ENCODE results near the gene CIZ1. TPM values are rescaled to one million over a fixed set of nuclear protein-coding genes. Genes with fewer than 3 reads are reported as not detected.
A peak's percentile ranks its signal among the peaks of the same experiment; 100 is the strongest.
"Not testable (repeated sequence)": the region's sequence is repeated elsewhere in the genome, so short reads cannot be mapped to it uniquely, and the experiment has no call there.

The CIZ1 gene
- polyA plus RNA-seq, 1 of the 3 experiments (the other 2 are of a cell fraction) = 37.0 TPM

- Histone ChIP-seq H4K20me1 (ENCODE audit: insufficient read depth) (no peaks in the 10 kb centered on the region), H3K36me3 (replicated peaks in 1 of 2; ENCODE audit: control insufficient read depth in 1 of 2, insufficient read depth in 2 of 2, low read length in 1 of 2) (no peaks in the 10 kb centered on the region), H3K4me3 (ENCODE audit: low read depth in 2 of 2, low read length in 1 of 2) (no peak overlapping the region), H3K79me2 (ENCODE audit: insufficient read depth) (no peaks in the 10 kb centered on the region), H3K4me1 (ENCODE audit: control insufficient read depth in 1 of 2, insufficient read depth in 2 of 2, low read depth in 1 of 2, low read length in 1 of 2) (peaks cover 0 to 3% of the 10 kb centered on the region in 2 experiments; a peak in 1 of 4 replicates), H3K9ac (no peak overlapping the region), H3K27ac (ENCODE audit: low read depth in 2 of 2, low read length in 1 of 2) (no peak overlapping the region), H3K27me3 (ENCODE audit: insufficient read depth) (no peaks in the 10 kb centered on the region), H3F3A (replicated peaks; ENCODE audit: insufficient read depth) (no peaks in the 10 kb centered on the region), H3K9me2 (no peaks in the 10 kb centered on the region), H3K4me2 (no peak overlapping the region), H3K9me3 (no peaks in the 10 kb centered on the region), H2AFZ (ENCODE audit: low read depth) (no peak overlapping the region)
- TF ChIP-seq, protein P1, sequence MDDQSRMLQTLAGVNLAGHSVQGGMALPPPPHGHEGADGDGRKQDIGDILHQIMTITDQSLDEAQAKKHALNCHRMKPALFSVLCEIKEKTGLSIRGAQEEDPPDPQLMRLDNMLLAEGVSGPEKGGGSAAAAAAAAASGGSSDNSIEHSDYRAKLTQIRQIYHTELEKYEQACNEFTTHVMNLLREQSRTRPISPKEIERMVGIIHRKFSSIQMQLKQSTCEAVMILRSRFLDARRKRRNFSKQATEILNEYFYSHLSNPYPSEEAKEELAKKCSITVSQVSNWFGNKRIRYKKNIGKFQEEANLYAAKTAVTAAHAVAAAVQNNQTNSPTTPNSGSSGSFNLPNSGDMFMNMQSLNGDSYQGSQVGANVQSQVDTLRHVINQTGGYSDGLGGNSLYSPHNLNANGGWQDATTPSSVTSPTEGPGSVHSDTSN (IDR thresholded peaks at IDR 0.05) = peak; percentile 72
- TF ChIP-seq TEAD4 (IDR thresholded peaks at IDR 0.05; ENCODE audit: borderline replicate concordance, insufficient read depth) (no peak), TCF12 (IDR thresholded peaks at IDR 0.05) (no peak)
- WGBS (ENCODE audit: low lambda C conversion rate) = 79% methylated on average over 18 of the region's 18 CpGs
- ChIA-PET CTCF (interaction anchor here (1.0 kb wide), 1 partner anchor 19 kb away, joined by 4 read pairs; no protein-coding TSS in a partner anchor), POLR2A (no interaction called here)
- DNase-seq = no peak
Measured at GRCh38 chr9:128136816-128137793, 54.3 kb downstream of the CIZ1 start.

- H3K9me2 ChIP-seq; H4K20me1 ChIP-seq (ENCODE audit: insufficient read depth); POLR2A ChIA-PET; H3K27ac ChIP-seq (ENCODE audit: low read depth in 2 of 2, low read length in 1 of 2); H3K4me2 ChIP-seq; CTCF ChIA-PET; H3K9me3 ChIP-seq; DNase-seq; H3K9ac ChIP-seq; H3K27me3 ChIP-seq (ENCODE audit: insufficient read depth); H3F3A ChIP-seq (replicated peaks; ENCODE audit: insufficient read depth); H2AFZ ChIP-seq (ENCODE audit: low read depth); H3K79me2 ChIP-seq (ENCODE audit: insufficient read depth); H3K4me3 ChIP-seq (ENCODE audit: low read depth in 2 of 2, low read length in 1 of 2); H3K36me3 ChIP-seq (replicated peaks in 1 of 2; ENCODE audit: control insufficient read depth in 1 of 2, insufficient read depth in 2 of 2, low read length in 1 of 2): not testable (repeated sequence)
- WGBS (ENCODE audit: low lambda C conversion rate) = 69% methylated on average over 8 of the region's 8 CpGs
- peaks cover 0 to 11% of the 10 kb centered on the region in 2 experiments; a peak in 1 of 4 replicates for H3K4me1 ChIP-seq (ENCODE audit: control insufficient read depth in 1 of 2, insufficient read depth in 2 of 2, low read depth in 1 of 2, low read length in 1 of 2)
Measured at GRCh38 chr9:128135561-128135960, 55.8 kb downstream of the CIZ1 start.

DNA sequence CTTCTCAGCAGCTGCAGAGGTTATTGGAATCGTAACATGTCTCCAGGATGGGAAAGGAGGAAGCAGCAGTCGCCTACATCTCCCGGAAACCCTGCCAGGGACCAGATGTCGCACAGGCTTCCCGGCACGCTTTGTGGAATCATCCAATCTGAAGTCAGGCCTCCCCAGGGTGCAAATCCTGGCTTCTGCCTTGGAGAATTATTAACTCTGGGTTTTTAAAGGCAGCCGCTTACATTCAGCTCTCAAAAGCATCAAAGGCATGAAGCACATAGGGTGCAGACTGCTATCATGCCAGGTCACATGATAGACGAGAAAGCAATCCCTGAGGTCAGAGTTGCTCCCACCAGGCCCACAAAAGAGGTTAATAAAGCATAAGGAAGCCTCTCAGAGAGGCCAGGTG, 59.2 kb downstream of the CIZ1 start:
- H3K4me2 ChIP-seq; H3K9me3 ChIP-seq; DNase-seq; H3K9me2 ChIP-seq; H3K79me2 ChIP-seq (ENCODE audit: insufficient read depth); H3F3A ChIP-seq (replicated peaks; ENCODE audit: insufficient read depth); H3K4me3 ChIP-seq (ENCODE audit: low read depth in 2 of 2, low read length in 1 of 2); H3K27ac ChIP-seq (ENCODE audit: low read depth in 2 of 2, low read length in 1 of 2); H3K27me3 ChIP-seq (ENCODE audit: insufficient read depth); CTCF ChIA-PET; POLR2A ChIA-PET; H2AFZ ChIP-seq (ENCODE audit: low read depth); H3K9ac ChIP-seq; H4K20me1 ChIP-seq (ENCODE audit: insufficient read depth); H3K36me3 ChIP-seq (replicated peaks in 1 of 2; ENCODE audit: control insufficient read depth in 1 of 2, insufficient read depth in 2 of 2, low read length in 1 of 2): not testable (repeated sequence)
- H3K4me1 ChIP-seq (ENCODE audit: control insufficient read depth in 1 of 2, insufficient read depth in 2 of 2, low read depth in 1 of 2, low read length in 1 of 2) = peaks cover 0 to 18% of the 10 kb centered on the region in 2 experiments; a peak in 1 of 4 replicates
- WGBS (ENCODE audit: low lambda C conversion rate) = 54% methylated on average over 5 of the region's 8 CpGs

GRCh38 chr9:128131346-128131745, 60.0 kb downstream of the CIZ1 start:
- Histone ChIP-seq H3K4me1 (ENCODE audit: control insufficient read depth in 1 of 2, insufficient read depth in 2 of 2, low read depth in 1 of 2, low read length in 1 of 2) (peaks cover 0 to 18% of the 10 kb centered on the region in 2 experiments; a peak in 1 of 4 replicates), H3K79me2 (ENCODE audit: insufficient read depth) (peaks cover 10% of the 10 kb centered on the region; the same call in 1 of the 2 replicates)
- DNase-seq; H4K20me1 ChIP-seq (ENCODE audit: insufficient read depth); CTCF ChIA-PET; H2AFZ ChIP-seq (ENCODE audit: low read depth); H3K4me2 ChIP-seq; H3K27me3 ChIP-seq (ENCODE audit: insufficient read depth); H3K9ac ChIP-seq; H3K27ac ChIP-seq (ENCODE audit: low read depth in 2 of 2, low read length in 1 of 2); H3F3A ChIP-seq (replicated peaks; ENCODE audit: insufficient read depth); H3K4me3 ChIP-seq (ENCODE audit: low read depth in 2 of 2, low read length in 1 of 2); POLR2A ChIA-PET; H3K9me2 ChIP-seq; H3K36me3 ChIP-seq (replicated peaks in 1 of 2; ENCODE audit: control insufficient read depth in 1 of 2, insufficient read depth in 2 of 2, low read length in 1 of 2); H3K9me3 ChIP-seq: not testable (repeated sequence)
- WGBS (ENCODE audit: low lambda C conversion rate) = 73% methylated on average over 8 of the region's 8 CpGs

DNA sequence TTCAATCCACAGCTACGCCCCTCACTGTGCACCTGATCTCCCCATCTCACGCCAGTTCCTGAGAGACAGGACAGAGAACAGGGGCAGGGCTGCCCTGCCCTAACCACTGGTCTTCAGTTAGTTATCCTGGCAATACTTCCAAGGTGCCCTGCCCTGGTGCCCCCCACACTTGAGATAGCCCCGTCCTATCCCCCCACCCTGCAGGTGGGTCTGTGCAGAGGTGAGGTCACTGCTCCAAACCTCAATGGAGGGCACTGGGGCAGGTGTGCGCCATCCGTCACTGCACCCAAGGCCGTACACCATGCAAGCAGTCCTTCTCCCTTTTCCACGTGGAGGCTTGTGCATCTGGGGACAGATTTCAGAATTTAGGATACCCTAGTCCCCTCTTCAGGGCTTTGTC, 60.7 kb downstream of the CIZ1 start:
- H3F3A ChIP-seq (replicated peaks; ENCODE audit: insufficient read depth); H3K4me2 ChIP-seq; H3K27ac ChIP-seq (ENCODE audit: low read depth in 2 of 2, low read length in 1 of 2); H3K9me2 ChIP-seq; H4K20me1 ChIP-seq (ENCODE audit: insufficient read depth); H3K27me3 ChIP-seq (ENCODE audit: insufficient read depth); DNase-seq; CTCF ChIA-PET; H3K9ac ChIP-seq; H3K36me3 ChIP-seq (replicated peaks in 1 of 2; ENCODE audit: control insufficient read depth in 1 of 2, insufficient read depth in 2 of 2, low read length in 1 of 2); H2AFZ ChIP-seq (ENCODE audit: low read depth); POLR2A ChIA-PET; H3K9me3 ChIP-seq; H3K4me3 ChIP-seq (ENCODE audit: low read depth in 2 of 2, low read length in 1 of 2): not testable (repeated sequence)
- H3K4me1 ChIP-seq (ENCODE audit: control insufficient read depth in 1 of 2, insufficient read depth in 2 of 2, low read depth in 1 of 2, low read length in 1 of 2) = peaks cover 0 to 24% of the 10 kb centered on the region in 2 experiments; a peak in 1 of 4 replicates
- WGBS (ENCODE audit: low lambda C conversion rate) = 67% methylated on average over 5 of the region's 7 CpGs
- H3K79me2 ChIP-seq (ENCODE audit: insufficient read depth) = peaks cover 17% of the 10 kb centered on the region

All from SK-N-SH (cell line).